Endothelial cell of umbilical vein (primary cell): ENCODE results near the gene NAV2. TPM values are rescaled to one million over a fixed set of nuclear protein-coding genes. Genes with fewer than 3 reads are reported as not detected.
A peak's percentile ranks its signal among the peaks of the same experiment; 100 is the strongest.

Experiments
- BruUV-seq: library from RNA; stranded (reverse); fragments of 400-500 nt; replicated peaks from 2 replicates; lab custom pipeline; 2021; lab: Mats Ljungman, UMichigan
- CTCF ChIA-PET: fragments of 300-600, 350-600 bp; sonication (Branson Sonifier 250); formaldehyde crosslinking; loops from one replicate; lab custom pipeline; 2021; ENCODE audit warnings: antibody characterized with exemption, inconsistent platforms; lab: Charles Lee
- POLR2A ChIA-PET: fragments of 300-600, 350-600 bp; sonication (Branson Sonifier 250); formaldehyde crosslinking; loops from one replicate; lab custom pipeline; 2021; ENCODE audit warnings: antibody characterized with exemption, inconsistent platforms; lab: Charles Lee
- DNase-seq: peaks from one replicate; pipeline ENCODE4 v3.0.0-alpha.2; 2011; ENCODE audit warnings: low read depth, low spot score
- FAIRE-seq: peaks from 2 replicates; lab custom pipeline; 2011; peaks lifted over from hg19 to GRCh38; lab: Jason Lieb, UNC
- H2AFZ ChIP-seq: 2 replicates; pipeline ENCODE4 v1.6.0; 2012; ENCODE audit warnings: low read depth, low read length, control low read depth, inconsistent platforms
- H3K27ac ChIP-seq: 2 replicates; pipeline ENCODE4 v1.5.1; 2011; ENCODE audit warnings: low read depth, mild to moderate bottlenecking, control low read depth, low read length, moderate library complexity; ENCODE audit not compliant: insufficient read depth
- H3K27me3 ChIP-seq, 2 experiments: 2 replicates each; pipeline versions ENCODE4 v1.6.0 to v1.6.1; 2011; ENCODE audit warnings: low read length in 2 of 2, mixed read lengths in 1 of 2; ENCODE audit not compliant: control insufficient read depth in 2 of 2, insufficient read depth in 2 of 2
- H3K36me3 ChIP-seq, 2 experiments: 2 replicates in 1 of 2; 3 replicates in 1 of 2; pipeline ENCODE4 v1.5.1; 2011; ENCODE audit warnings: low read length in 2 of 2, mild to moderate bottlenecking in 1 of 2, moderate library complexity in 1 of 2; ENCODE audit not compliant: control insufficient read depth in 2 of 2, insufficient read depth in 2 of 2; ENCODE audit errors: extremely low read depth in 1 of 2
- H3K4me1 ChIP-seq: 3 replicates; pipeline ENCODE4 v1.5.1; 2011; ENCODE audit warnings: mild to moderate bottlenecking, low read length; ENCODE audit not compliant: control insufficient read depth, insufficient read depth; ENCODE audit errors: extremely low read depth
- H3K4me2 ChIP-seq: 2 replicates; pipeline ENCODE4 v1.6.1; 2011; ENCODE audit warnings: low read length, control low read depth, mixed read lengths; ENCODE audit not compliant: insufficient read depth
- H3K4me3 ChIP-seq, 3 experiments: fragments of 200-600 bp in 1 of 3; sonication (generic), shearing (Covaris generic) in 1 of 3; replicated peaks in 1 of 3; 2 replicates each; pipeline ENCODE4 v1.5.1; 2011 to 2016; ENCODE audit warnings: control low read depth in 3 of 3, low read length in 3 of 3, mild to moderate bottlenecking in 2 of 3, inconsistent platforms in 1 of 3, low read depth in 1 of 3, moderate library complexity in 1 of 3; ENCODE audit not compliant: insufficient read depth in 1 of 3
- H3K79me2 ChIP-seq: 2 replicates; pipeline ENCODE4 v1.6.0; 2012; ENCODE audit warnings: low read length, inconsistent platforms; ENCODE audit not compliant: control insufficient read depth, insufficient read depth
- H3K9ac ChIP-seq: replicated peaks from 2 replicates; pipeline ENCODE3; 2011; ENCODE audit warnings: low read length, control low read depth; ENCODE audit not compliant: insufficient read depth; ENCODE audit errors: extremely low read depth
- H3K9me1 ChIP-seq: replicated peaks from 3 replicates; pipeline ENCODE4 v1.6.0; 2011; ENCODE audit warnings: mild to moderate bottlenecking, low read length; ENCODE audit not compliant: control insufficient read depth, insufficient read depth; ENCODE audit errors: extremely low read depth
- H3K9me3 ChIP-seq: replicated peaks from 2 replicates; pipeline ENCODE4 v1.5.1; 2012; ENCODE audit warnings: low read length, inconsistent platforms; ENCODE audit not compliant: control insufficient read depth, insufficient read depth
- H4K20me1 ChIP-seq: replicated peaks from 2 replicates; pipeline ENCODE3; 2011; ENCODE audit warnings: mild to moderate bottlenecking, low read length; ENCODE audit not compliant: control insufficient read depth, insufficient read depth; ENCODE audit errors: extremely low read depth
- JUN ChIP-seq: IDR thresholded peaks from 2 replicates; pipeline ENCODE4 v1.6.1; 2011; ENCODE audit warnings: borderline replicate concordance, low read depth; ENCODE audit not compliant: insufficient read length, insufficient read depth
- POLR2A ChIP-seq: IDR thresholded peaks from 2 replicates; pipeline ENCODE4 v1.6.1; 2012; ENCODE audit warnings: low read depth, mild to moderate bottlenecking, control low read depth, low read length
- POLR2AphosphoS5 ChIP-seq: IDR thresholded peaks from 2 replicates; pipeline ENCODE4 v1.6.1; 2012; ENCODE audit warnings: low read depth, mild to moderate bottlenecking, control low read depth, low read length, moderate library complexity; ENCODE audit not compliant: insufficient read depth
- dilution Hi-C: fragments of 300-500 bp; cut with MboI; formaldehyde crosslinking; loops from one replicate; pipeline ENCODE4 v1.15.0; 2019; ENCODE audit warnings: low sequenced_read_pairs; ENCODE audit not compliant: extremely low pct_ligation_motif_present
- intact Hi-C: fragments of 100-400 bp; cut with micrococcal nuclease; formaldehyde crosslinking; loops from one replicate; pipeline ENCODE4 v1.10.0; 2022
- polyA plus RNA-seq, 4 experiments: library from polyadenylated mRNA; depleted of rRNA in 3 of 4; stranded (reverse) in 3 of 4; unstranded in 1 of 4; fragments of >200 nt; gene quantifications; 2 replicates each; pipeline versions ENCODE4 v1.2.1 to v1.2.3, GENCODE V29; 2011 to 2012; ENCODE audit warnings: missing spikeins in 1 of 4
- total RNA-seq: library from RNA; stranded (reverse); gene quantifications from 2 replicates; pipeline ENCODE4 v1.2.3, GENCODE V29; 2021
- TF ChIP-seq, protein P1 (sequence below): IDR thresholded peaks from 2 replicates; pipeline ENCODE4 v1.6.1; 2011; ENCODE audit not compliant: insufficient read depth, insufficient read length
- TF ChIP-seq, protein P2 (sequence below), 2 donors: IDR thresholded peaks; 1 replicate in 1 of 2; 2 replicates in 1 of 2; pipeline ENCODE4 v1.5.1; 2011; ENCODE audit warnings: low read length in 2 of 2, mild to moderate bottlenecking in 2 of 2, moderate library complexity in 2 of 2, control low read depth in 1 of 2, inconsistent platforms in 1 of 2, low read depth in 1 of 2; ENCODE audit not compliant: insufficient read depth in 1 of 2; ENCODE audit errors: extremely low read depth in 1 of 2

Gene NAV2
- total and polyA plus RNA-seq, 2 donors (not counting 3 experiments of a cell fraction or from before 2014, with no cell fraction given): 10.9 to 68.0 TPM

DNA sequence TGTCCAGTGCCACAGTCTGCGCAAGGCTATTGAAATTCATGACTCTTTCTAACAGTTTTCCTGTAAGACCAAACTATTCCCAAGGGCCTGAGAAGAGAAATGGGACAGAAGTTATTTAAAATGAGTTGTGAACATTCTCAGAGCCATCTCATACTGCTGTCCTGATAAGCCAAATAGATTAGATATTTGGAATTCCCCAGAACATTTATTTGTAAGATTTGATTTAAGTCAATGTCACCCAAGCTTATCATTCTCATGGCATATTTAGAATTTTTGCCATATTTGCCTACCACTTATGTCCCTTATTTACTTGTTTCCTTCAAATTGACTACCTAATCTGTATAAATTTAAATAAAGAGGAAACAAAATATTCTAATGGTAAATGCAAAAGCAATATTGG is 82.4 kb downstream of the NAV2 start:
- dilution Hi-C loops (no loop called here), intact Hi-C loops (no loop called here)
- Histone ChIP-seq H3K9me3 (no peaks in the 10 kb centered on the region), H2AFZ (no peak overlapping the region), H3K4me2 (no peak overlapping the region), H3K27ac (no peak overlapping the region), H3K36me3 (no peaks in the 10 kb centered on the region), H4K20me1 (no peaks in the 10 kb centered on the region), H3K27me3 (no peaks in the 10 kb centered on the region), H3K4me3 (no peak overlapping the region), H3K9ac (no peak overlapping the region), H3K9me1 (no peaks in the 10 kb centered on the region), H3K4me1 (peaks cover 2% of the 10 kb centered on the region), H3K79me2 (peaks cover 83% of the 10 kb centered on the region)
- ChIA-PET POLR2A (no interaction called here), CTCF (no interaction called here)
- BruUV-seq: no TSS peak
- TF ChIP-seq POLR2AphosphoS5 (no peak), JUN (no peak), POLR2A (no peak)
- TF ChIP-seq, protein P1, sequence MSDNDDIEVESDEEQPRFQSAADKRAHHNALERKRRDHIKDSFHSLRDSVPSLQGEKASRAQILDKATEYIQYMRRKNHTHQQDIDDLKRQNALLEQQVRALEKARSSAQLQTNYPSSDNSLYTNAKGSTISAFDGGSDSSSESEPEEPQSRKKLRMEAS: no peak
- TF ChIP-seq, protein P2, sequence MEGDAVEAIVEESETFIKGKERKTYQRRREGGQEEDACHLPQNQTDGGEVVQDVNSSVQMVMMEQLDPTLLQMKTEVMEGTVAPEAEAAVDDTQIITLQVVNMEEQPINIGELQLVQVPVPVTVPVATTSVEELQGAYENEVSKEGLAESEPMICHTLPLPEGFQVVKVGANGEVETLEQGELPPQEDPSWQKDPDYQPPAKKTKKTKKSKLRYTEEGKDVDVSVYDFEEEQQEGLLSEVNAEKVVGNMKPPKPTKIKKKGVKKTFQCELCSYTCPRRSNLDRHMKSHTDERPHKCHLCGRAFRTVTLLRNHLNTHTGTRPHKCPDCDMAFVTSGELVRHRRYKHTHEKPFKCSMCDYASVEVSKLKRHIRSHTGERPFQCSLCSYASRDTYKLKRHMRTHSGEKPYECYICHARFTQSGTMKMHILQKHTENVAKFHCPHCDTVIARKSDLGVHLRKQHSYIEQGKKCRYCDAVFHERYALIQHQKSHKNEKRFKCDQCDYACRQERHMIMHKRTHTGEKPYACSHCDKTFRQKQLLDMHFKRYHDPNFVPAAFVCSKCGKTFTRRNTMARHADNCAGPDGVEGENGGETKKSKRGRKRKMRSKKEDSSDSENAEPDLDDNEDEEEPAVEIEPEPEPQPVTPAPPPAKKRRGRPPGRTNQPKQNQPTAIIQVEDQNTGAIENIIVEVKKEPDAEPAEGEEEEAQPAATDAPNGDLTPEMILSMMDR (IDR thresholded peaks at IDR 0.05; ENCODE audit: extremely low read depth in 1 of 2, insufficient read depth in 1 of 2, low read depth in 1 of 2, low read length in 2 of 2): no peak
- DNase-seq (no peak), FAIRE-seq (no peak)

DNA sequence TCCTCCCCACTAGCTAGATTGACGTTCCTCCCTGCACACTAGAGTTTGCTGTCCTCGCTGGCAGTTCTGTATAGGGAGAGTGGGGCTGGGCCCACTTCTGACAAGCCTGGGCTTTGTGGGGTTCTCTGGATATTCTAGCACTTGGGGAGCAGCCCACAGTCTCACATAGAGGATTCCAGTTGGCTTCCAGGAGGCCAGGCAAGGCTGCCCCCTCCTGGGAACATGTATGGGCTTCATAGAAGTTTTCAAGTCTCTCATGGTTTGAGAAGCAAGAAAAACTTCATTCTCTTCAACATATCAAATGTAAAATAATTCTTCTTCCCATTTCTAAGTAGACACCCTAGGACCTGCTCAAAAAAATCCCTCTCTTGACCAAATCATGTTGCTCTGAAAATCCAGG is 87.5 kb downstream of the NAV2 start:
- Histone ChIP-seq H3K4me3 (no peak overlapping the region), H3K27ac (no peak overlapping the region), H3K9me3 (no peaks in the 10 kb centered on the region), H2AFZ (no peak overlapping the region), H3K9me1 (no peaks in the 10 kb centered on the region), H3K9ac (no peak overlapping the region), H3K36me3 (no peaks in the 10 kb centered on the region), H3K4me1 (no peaks in the 10 kb centered on the region), H4K20me1 (no peaks in the 10 kb centered on the region), H3K79me2 (peaks cover 90% of the 10 kb centered on the region), H3K4me2 (no peak overlapping the region), H3K27me3 (no peaks in the 10 kb centered on the region)
- DNase-seq: peak; percentile 36
- no TSS peak for BruUV-seq
- dilution Hi-C loops (no loop called here), intact Hi-C loops (loop anchor here (1.0 to 5.0 kb wide), 3 partner anchors 102 to 243 kb away; no protein-coding TSS in a partner anchor)
- CTCF ChIA-PET: interaction anchor here (0.7 to 2.3 kb wide), 10 partner anchors 11 to 243 kb away, joined by 3 to 14 read pairs (median 4); no protein-coding TSS in a partner anchor
- FAIRE-seq: no peak
- POLR2A ChIA-PET: interaction anchor here (0.9 kb wide), 1 partner anchor 23 kb away, joined by 3 read pairs; no protein-coding TSS in a partner anchor
- TF ChIP-seq, protein P2 (IDR thresholded peaks at IDR 0.05; ENCODE audit: extremely low read depth in 1 of 2, insufficient read depth in 1 of 2, low read depth in 1 of 2, low read length in 2 of 2): peak; percentile 14 to 47
- TF ChIP-seq, protein P1: no peak
